Right lobe of liver (tissue), 4 donors: ENCODE results near the gene OR14K1.

Source experiments
- CTCF ChIP-seq, 4 donors: fragments of 200-600 bp in 3 of 4; fragments of 450-650 bp in 1 of 4; IDR thresholded peaks; one replicate each; pipeline versions ENCODE4 v1.5.1 to v1.8.0; 2016 to 2022; ENCODE audit warnings: antibody characterized with exemption in 4 of 4, mild to moderate bottlenecking in 2 of 4
- POLR2A ChIP-seq: fragments of 450-650 bp; IDR thresholded peaks from one replicate; pipeline ENCODE4 v1.6.1; 2017; ENCODE audit warnings: antibody characterized with exemption, mild to moderate bottlenecking
- donor health status: DM: no; HTN: no; CAD: no.
- donor health status: DM: no; HTN: no; CAD: no.
- donor health status: DM: no; HTN: yes; CAD: no.

GRCh38 chr1:247748041-247748440 lies 9.6 kb downstream of the OR14K1 start, which contains the start of gene OR14A2:
- TF ChIP-seq CTCF (IDR thresholded peaks at IDR 0.05): no peak
- no peak for TF ChIP-seq POLR2A
